MM.1S (cell line): Measurements from ENCODE around the gene EPSTI1.

Source experiments
- DNase-seq: peaks from one replicate; pipeline ENCODE4 v3.0.0-alpha.2; 2015
- H2AFZ ChIP-seq: fragments of 300-600 bp; sonication (generic); 2 replicates; pipeline ENCODE4 v1.6.0; 2016; ENCODE audit warnings: antibody characterized with exemption, low read length
- H3F3A ChIP-seq: fragments of 300-600 bp; sonication (generic); 2 replicates; pipeline ENCODE4 v1.6.1; 2016; ENCODE audit warnings: mild to moderate bottlenecking, antibody characterized with exemption, low read length, moderate library complexity, mixed read lengths; ENCODE audit not compliant: insufficient read depth
- H3K27ac ChIP-seq: fragments of 300-600 bp; sonication (generic); 2 replicates; pipeline ENCODE4 v1.5.1; 2016; ENCODE audit warnings: mild to moderate bottlenecking, low read length
- H3K27me3 ChIP-seq: fragments of 300-600 bp; sonication (generic); replicated peaks from 2 replicates; pipeline ENCODE4 v1.6.0; 2016; ENCODE audit warnings: low read length; ENCODE audit not compliant: insufficient read depth
- H3K36me3 ChIP-seq: fragments of 300-600 bp; sonication (generic); replicated peaks from 2 replicates; pipeline ENCODE4 v1.6.1; 2016; ENCODE audit warnings: mild to moderate bottlenecking, low read length, mixed read lengths; ENCODE audit not compliant: insufficient read depth
- H3K4me1 ChIP-seq: fragments of 300-600 bp; sonication (generic); 2 replicates; pipeline ENCODE4 v1.6.1; 2016; ENCODE audit warnings: low read length, mixed read lengths
- H3K4me2 ChIP-seq: fragments of 300-600 bp; sonication (generic); 2 replicates; pipeline ENCODE4 v1.6.0; 2016; ENCODE audit warnings: low read depth, low read length
- H3K4me3 ChIP-seq: fragments of 300-600 bp; sonication (generic); 2 replicates; pipeline ENCODE4 v1.5.1; 2016; ENCODE audit warnings: low read length, mixed read lengths
- H3K79me2 ChIP-seq: fragments of 300-600 bp; sonication (generic); 2 replicates; pipeline ENCODE4 v1.6.1; 2016; ENCODE audit warnings: mixed run types, low read length, mixed read lengths
- H3K9ac ChIP-seq: fragments of 300-600 bp; sonication (generic); 2 replicates; pipeline ENCODE4 v1.6.1; 2016; ENCODE audit warnings: low read length, mixed read lengths
- H3K9me2 ChIP-seq: fragments of 300-600 bp; sonication (generic); replicated peaks from 2 replicates; pipeline ENCODE4 v1.6.1; 2016; ENCODE audit warnings: mild to moderate bottlenecking, low read length, mixed read lengths; ENCODE audit not compliant: insufficient read depth
- H3K9me3 ChIP-seq: fragments of 300-600 bp; sonication (generic); replicated peaks from 2 replicates; pipeline ENCODE4 v1.6.1; 2016; ENCODE audit warnings: mild to moderate bottlenecking, low read length, mixed read lengths; ENCODE audit not compliant: insufficient read depth
- H4K20me1 ChIP-seq: fragments of 300-600 bp; sonication (generic); 2 replicates; pipeline ENCODE4 v1.6.1; 2016; ENCODE audit warnings: mild to moderate bottlenecking, low read length, moderate library complexity, mixed read lengths; ENCODE audit not compliant: insufficient read depth
- EZH2 ChIP-seq: fragments of 300-600 bp; sonication (generic); optimal IDR thresholded peaks from 2 replicates; pipeline ENCODE3; 2017; ENCODE audit warnings: low read depth, mild to moderate bottlenecking, antibody characterized with exemption, low read length, mixed read lengths
- EZH2phosphoT487 ChIP-seq: fragments of 300-600 bp; sonication (generic); IDR thresholded peaks from 2 replicates; pipeline ENCODE4 v1.6.1; 2018; ENCODE audit warnings: antibody characterized with exemption, low read length
- TF ChIP-seq, protein P1 (sequence below): fragments of 300-600 bp; sonication (generic); IDR thresholded peaks from 2 replicates; pipeline ENCODE4 v1.5.1; 2016; ENCODE audit warnings: antibody characterized with exemption, low read length, mixed read lengths

Gene EPSTI1

GRCh38 chr13:42883771-42884467 lies 108.1 kb downstream of the EPSTI1 start:
- Histone ChIP-seq H3K9me3 (no peaks in the 10 kb centered on the region), H3K4me1 (no peaks in the 10 kb centered on the region), H3K4me2 (no peak overlapping the region), H3K9me2 (no peaks in the 10 kb centered on the region), H3F3A (no peaks in the 10 kb centered on the region), H3K9ac (no peak overlapping the region), H4K20me1 (no peaks in the 10 kb centered on the region), H3K79me2 (no peaks in the 10 kb centered on the region), H3K36me3 (no peaks in the 10 kb centered on the region), H3K4me3 (no peak overlapping the region), H2AFZ (no peak overlapping the region), H3K27me3 (no peaks in the 10 kb centered on the region), H3K27ac (no peak overlapping the region)
- no peak for DNase-seq
- no peak for TF ChIP-seq EZH2
- no peak for TF ChIP-seq EZH2phosphoT487
- TF ChIP-seq, protein P1, sequence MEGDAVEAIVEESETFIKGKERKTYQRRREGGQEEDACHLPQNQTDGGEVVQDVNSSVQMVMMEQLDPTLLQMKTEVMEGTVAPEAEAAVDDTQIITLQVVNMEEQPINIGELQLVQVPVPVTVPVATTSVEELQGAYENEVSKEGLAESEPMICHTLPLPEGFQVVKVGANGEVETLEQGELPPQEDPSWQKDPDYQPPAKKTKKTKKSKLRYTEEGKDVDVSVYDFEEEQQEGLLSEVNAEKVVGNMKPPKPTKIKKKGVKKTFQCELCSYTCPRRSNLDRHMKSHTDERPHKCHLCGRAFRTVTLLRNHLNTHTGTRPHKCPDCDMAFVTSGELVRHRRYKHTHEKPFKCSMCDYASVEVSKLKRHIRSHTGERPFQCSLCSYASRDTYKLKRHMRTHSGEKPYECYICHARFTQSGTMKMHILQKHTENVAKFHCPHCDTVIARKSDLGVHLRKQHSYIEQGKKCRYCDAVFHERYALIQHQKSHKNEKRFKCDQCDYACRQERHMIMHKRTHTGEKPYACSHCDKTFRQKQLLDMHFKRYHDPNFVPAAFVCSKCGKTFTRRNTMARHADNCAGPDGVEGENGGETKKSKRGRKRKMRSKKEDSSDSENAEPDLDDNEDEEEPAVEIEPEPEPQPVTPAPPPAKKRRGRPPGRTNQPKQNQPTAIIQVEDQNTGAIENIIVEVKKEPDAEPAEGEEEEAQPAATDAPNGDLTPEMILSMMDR, result no peak

- H3K4me1 ChIP-seq, result no peaks in the 10 kb centered on the region
- H3K9me2 ChIP-seq, result no peaks in the 10 kb centered on the region
- no peak overlapping the region for H2AFZ ChIP-seq
- no peaks in the 10 kb centered on the region for H3F3A ChIP-seq
- H3K9me3 ChIP-seq, result no peaks in the 10 kb centered on the region
- no peaks in the 10 kb centered on the region for H3K36me3 ChIP-seq
- no peaks in the 10 kb centered on the region for H3K27me3 ChIP-seq
- H3K9ac ChIP-seq, result no peak overlapping the region
- no peak for DNase-seq
- H3K4me2 ChIP-seq, result no peak overlapping the region
- H3K79me2 ChIP-seq, result no peaks in the 10 kb centered on the region
- H3K27ac ChIP-seq, result no peak overlapping the region
- no peaks in the 10 kb centered on the region for H4K20me1 ChIP-seq
- TF ChIP-seq EZH2 (no peak), EZH2phosphoT487 (no peak)
- TF ChIP-seq, protein P1, result no peak
- H3K4me3 ChIP-seq, result no peak overlapping the region
Observed at GRCh38 chr13:42883142-42883541, 108.9 kb downstream of the EPSTI1 start.

GRCh38 chr13:42880056-42880605 lies 111.9 kb downstream of the EPSTI1 start:
- no peaks in the 10 kb centered on the region for H3K9me3 ChIP-seq
- H3K27ac ChIP-seq, result no peak overlapping the region
- H3K4me1 ChIP-seq, result no peaks in the 10 kb centered on the region
- no peaks in the 10 kb centered on the region for H3K27me3 ChIP-seq
- H3F3A ChIP-seq, result no peaks in the 10 kb centered on the region
- H3K36me3 ChIP-seq, result no peaks in the 10 kb centered on the region
- H3K79me2 ChIP-seq, result no peaks in the 10 kb centered on the region
- H2AFZ ChIP-seq, result no peak overlapping the region
- no peaks in the 10 kb centered on the region for H4K20me1 ChIP-seq
- H3K9ac ChIP-seq, result no peak overlapping the region
- no peak overlapping the region for H3K4me3 ChIP-seq
- H3K9me2 ChIP-seq, result no peaks in the 10 kb centered on the region
- H3K4me2 ChIP-seq, result no peak overlapping the region
- DNase-seq, result no peak
- TF ChIP-seq, protein P1, result no peak
- TF ChIP-seq EZH2phosphoT487 (no peak), EZH2 (no peak)
